ENCODE measurements around the gene JAKMIP1. TPM values are rescaled to one million over a fixed set of nuclear protein-coding genes. Genes with fewer than 3 reads are reported as not detected.

The JAKMIP1 gene
- total RNA-seq, 4 donors from 2014 or later, result 0.67 to 1.3 (median 1.1) TPM

- Histone ChIP-seq H3K36me3 (no peaks in the 10 kb centered on the region), H3K4me1 (no peaks in the 10 kb centered on the region), H3K27ac (no peak overlapping the region), H3K27me3 (peaks cover 0 to 29% (median 1%) of the 10 kb centered on the region in 4 donors), H3K4me3 (no peak overlapping the region), H3K9me3 (peaks cover 0 to 7% (median 0%) of the 10 kb centered on the region in 3 donors)
- TF ChIP-seq, protein P1, sequence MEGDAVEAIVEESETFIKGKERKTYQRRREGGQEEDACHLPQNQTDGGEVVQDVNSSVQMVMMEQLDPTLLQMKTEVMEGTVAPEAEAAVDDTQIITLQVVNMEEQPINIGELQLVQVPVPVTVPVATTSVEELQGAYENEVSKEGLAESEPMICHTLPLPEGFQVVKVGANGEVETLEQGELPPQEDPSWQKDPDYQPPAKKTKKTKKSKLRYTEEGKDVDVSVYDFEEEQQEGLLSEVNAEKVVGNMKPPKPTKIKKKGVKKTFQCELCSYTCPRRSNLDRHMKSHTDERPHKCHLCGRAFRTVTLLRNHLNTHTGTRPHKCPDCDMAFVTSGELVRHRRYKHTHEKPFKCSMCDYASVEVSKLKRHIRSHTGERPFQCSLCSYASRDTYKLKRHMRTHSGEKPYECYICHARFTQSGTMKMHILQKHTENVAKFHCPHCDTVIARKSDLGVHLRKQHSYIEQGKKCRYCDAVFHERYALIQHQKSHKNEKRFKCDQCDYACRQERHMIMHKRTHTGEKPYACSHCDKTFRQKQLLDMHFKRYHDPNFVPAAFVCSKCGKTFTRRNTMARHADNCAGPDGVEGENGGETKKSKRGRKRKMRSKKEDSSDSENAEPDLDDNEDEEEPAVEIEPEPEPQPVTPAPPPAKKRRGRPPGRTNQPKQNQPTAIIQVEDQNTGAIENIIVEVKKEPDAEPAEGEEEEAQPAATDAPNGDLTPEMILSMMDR (IDR thresholded peaks at IDR 0.05), result no peak
- TF ChIP-seq POLR2A (IDR thresholded peaks at IDR 0.05), result no peak
- DNase-seq, result no peak
- 60 to 75% methylated on average over 2 to 4 of the region's 6 CpGs for WGBS, 2 donors
- intact Hi-C loops (cut with DNase I), result no loop called here
These were observed 8.1 kb upstream of the JAKMIP1 start for GRCh38 chr4:6208416-6208815.

GRCh38 chr4:6207602-6208001 is 7.3 kb upstream of the JAKMIP1 start:
- DNase-seq, result no peak
- WGBS, 2 donors, result 45% methylated on average over 2 of the region's 4 CpGs
- H3K4me1 ChIP-seq, result no peaks in the 10 kb centered on the region
- H3K27me3 ChIP-seq, result peaks cover 0 to 29% (median 1%) of the 10 kb centered on the region in 4 donors
- no peaks in the 10 kb centered on the region for H3K9me3 ChIP-seq
- TF ChIP-seq POLR2A (IDR thresholded peaks at IDR 0.05), result no peak
- TF ChIP-seq, protein P1 (IDR thresholded peaks at IDR 0.05), result no peak
- H3K4me3 ChIP-seq, result no peak overlapping the region
- no peak overlapping the region for H3K27ac ChIP-seq
- no peaks in the 10 kb centered on the region for H3K36me3 ChIP-seq
- intact Hi-C loops (cut with DNase I), result no loop called here

GRCh38 chr4:6206771-6207290 is 6.5 kb upstream of the JAKMIP1 start:
- Histone ChIP-seq H3K9me3 (no peaks in the 10 kb centered on the region), H3K36me3 (no peaks in the 10 kb centered on the region), H3K4me3 (no peak overlapping the region), H3K4me1 (no peaks in the 10 kb centered on the region), H3K27me3 (peaks cover 0 to 32% (median 1%) of the 10 kb centered on the region in 4 donors), H3K27ac (no peak overlapping the region)
- intact Hi-C loops (cut with DNase I), result no loop called here
- TF ChIP-seq, protein P1 (IDR thresholded peaks at IDR 0.05), result no peak
- TF ChIP-seq POLR2A (IDR thresholded peaks at IDR 0.05), result no peak
- 70 to 72% methylated on average over 5 to 6 of the region's 6 CpGs for WGBS, 2 donors
- no peak for DNase-seq

DNA sequence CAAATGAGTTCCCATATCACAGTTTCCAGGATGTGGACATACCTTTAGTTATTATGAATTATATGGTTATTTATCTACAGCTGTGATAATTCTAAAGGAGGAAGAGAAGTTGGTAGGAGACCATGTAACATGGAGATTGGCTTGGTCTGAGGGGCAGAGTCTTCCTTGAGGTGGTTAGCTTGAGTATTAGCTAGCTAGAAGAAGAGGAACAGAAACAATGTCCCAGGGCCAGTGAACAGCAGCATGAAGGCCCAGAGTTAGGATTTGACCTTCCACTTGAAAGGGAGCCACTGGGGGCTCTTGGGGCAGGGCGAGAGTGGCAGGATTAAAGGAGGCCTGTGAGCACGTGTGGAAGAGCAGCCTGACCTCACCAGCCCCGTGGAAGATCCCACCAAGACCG is 5.6 kb upstream of the JAKMIP1 start:
- intact Hi-C loops (cut with DNase I), result no loop called here
- Histone ChIP-seq H3K9me3 (no peaks in the 10 kb centered on the region), H3K27ac (no peak overlapping the region), H3K4me1 (no peaks in the 10 kb centered on the region), H3K4me3 (no peak overlapping the region), H3K27me3 (peaks cover 0 to 41% (median 1%) of the 10 kb centered on the region in 4 donors), H3K36me3 (no peaks in the 10 kb centered on the region)
- TF ChIP-seq, protein P1 (IDR thresholded peaks at IDR 0.05), result no peak
- no peak for TF ChIP-seq POLR2A (IDR thresholded peaks at IDR 0.05)
- WGBS, 2 donors, result 63 to 70% methylated on average over 2 to 4 of the region's 4 CpGs
- no peak for DNase-seq

- Histone ChIP-seq H3K4me3 (no peak overlapping the region), H3K36me3 (no peaks in the 10 kb centered on the region), H3K27ac (no peak overlapping the region), H3K4me1 (peaks cover 0 to 4% (median under 1%) of the 10 kb centered on the region in 3 donors), H3K9me3 (no peaks in the 10 kb centered on the region), H3K27me3 (peaks cover 0 to 45% (median 1%) of the 10 kb centered on the region in 4 donors)
- no peak for TF ChIP-seq POLR2A (IDR thresholded peaks at IDR 0.05)
- TF ChIP-seq, protein P1 (IDR thresholded peaks at IDR 0.05), result no peak
- WGBS, 2 donors, result 72 to 73% methylated on average over 4 of the region's 4 CpGs
- intact Hi-C loops (cut with DNase I), result no loop called here
- no peak for DNase-seq
These were observed 5.2 kb upstream of the JAKMIP1 start for GRCh38 chr4:6205567-6205931.

Measured in esophagus squamous epithelium (tissue), 5 donors.